ENCODE measurements around the gene FAM50B.
A peak's percentile ranks its signal among the peaks of the same experiment; 100 is the strongest.

The FAM50B gene

GRCh38 chr6:3874069-3874468 is 24.9 kb downstream of the FAM50B start:
- DNase-seq = no peak

GRCh38 chr6:3875486-3875885 is 26.3 kb downstream of the FAM50B start:
- DNase-seq = no peak

- no peak for DNase-seq
Observed at GRCh38 chr6:3876101-3876500, 26.9 kb downstream of the FAM50B start.

- DNase-seq = peak; percentile 58
Observed at GRCh38 chr6:3876866-3877265, 27.7 kb downstream of the FAM50B start.

- no peak for DNase-seq
Observed at GRCh38 chr6:3878048-3878666, 29.0 kb downstream of the FAM50B start.

GRCh38 chr6:3879194-3879952 is 30.2 kb downstream of the FAM50B start:
- DNase-seq = no peak

- no peak for DNase-seq
Observed at GRCh38 chr6:3881711-3882421, 32.7 kb downstream of the FAM50B start.

- DNase-seq = no peak
Observed at GRCh38 chr6:3882431-3882830, 33.3 kb downstream of the FAM50B start.

GRCh38 chr6:3882866-3883265 is 33.7 kb downstream of the FAM50B start:
- DNase-seq = peak; percentile 92

GRCh38 chr6:3884007-3884745 is 35.0 kb downstream of the FAM50B start:
- peak; percentile 84 for DNase-seq

GRCh38 chr6:3885262-3886036 is 36.3 kb downstream of the FAM50B start:
- no peak for DNase-seq

GRCh38 chr6:3887150-3887700 is 38.1 kb downstream of the FAM50B start:
- DNase-seq = peak; percentile 41

- DNase-seq = no peak
Observed at GRCh38 chr6:3888153-3888957, 39.2 kb downstream of the FAM50B start.

GRCh38 chr6:3890047-3890446 is 40.9 kb downstream of the FAM50B start:
- DNase-seq = no peak

GRCh38 chr6:3891883-3892282 is 42.7 kb downstream of the FAM50B start:
- DNase-seq = no peak

- DNase-seq = no peak
Observed at GRCh38 chr6:3892603-3893002, 43.4 kb downstream of the FAM50B start.

- DNase-seq = no peak
Observed at GRCh38 chr6:3893487-3893886, 44.3 kb downstream of the FAM50B start.

GRCh38 chr6:3893917-3894316 is 44.7 kb downstream of the FAM50B start:
- no peak for DNase-seq

- no peak for DNase-seq
Observed at GRCh38 chr6:3894590-3895311, 45.6 kb downstream of the FAM50B start.

GRCh38 chr6:3895312-3895653 is 46.1 kb downstream of the FAM50B start:
- DNase-seq = no peak

GRCh38 chr6:3895805-3896204 is 46.6 kb downstream of the FAM50B start:
- DNase-seq = no peak

Data from fibroblast of skin of right biceps (primary cell).